ENCODE results near the gene NOC4L.

The NOC4L gene

DNA sequence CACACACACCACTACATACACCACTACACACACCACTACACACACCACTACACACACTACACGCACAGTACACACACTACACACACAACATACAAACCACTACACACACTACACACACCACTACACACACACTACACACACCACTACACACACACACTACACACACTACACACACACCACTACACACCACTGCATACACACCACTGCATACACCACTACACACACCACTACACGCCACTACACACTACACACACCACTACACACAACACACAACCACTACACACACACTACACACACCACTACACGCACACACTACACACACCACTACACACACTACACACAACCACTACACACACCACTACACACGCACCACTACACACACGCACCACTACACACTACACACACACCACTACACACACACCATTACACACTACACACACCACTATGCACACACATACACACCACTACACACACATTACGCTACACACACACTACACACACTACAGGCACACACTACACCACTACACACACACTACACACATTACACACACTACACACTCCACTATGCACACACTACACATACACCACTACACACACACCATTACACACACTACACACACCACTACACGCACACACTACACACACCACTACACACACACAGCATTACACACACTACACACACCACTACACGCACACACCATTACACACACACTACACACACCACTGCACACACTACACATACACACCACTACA lies 12.5 kb downstream of the NOC4L start:
- DNase-seq (ENCODE audit: low spot score) = no peak

DNA sequence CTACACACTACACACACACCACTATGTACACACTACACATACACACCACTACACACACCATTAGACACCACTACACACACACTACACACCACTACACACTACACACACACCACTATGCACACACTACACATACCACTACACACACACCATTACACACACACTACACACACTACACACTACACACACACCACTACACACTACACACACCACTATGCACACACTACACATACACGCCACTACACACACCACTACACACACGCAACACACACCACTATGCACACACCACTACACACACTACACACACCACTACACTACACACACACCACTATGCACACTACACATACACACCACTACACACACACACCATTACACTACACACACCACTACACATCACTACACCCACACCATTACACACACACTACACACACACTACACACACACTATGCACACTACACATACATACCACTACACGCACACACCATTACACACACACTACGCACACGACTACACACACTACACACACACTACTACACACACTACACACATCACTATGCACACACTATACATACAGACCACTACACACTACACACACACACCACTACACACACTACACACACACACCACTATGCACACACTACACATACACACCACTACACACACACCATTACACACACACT lies 13.6 kb downstream of the NOC4L start:
- DNase-seq (ENCODE audit: low spot score) = no peak

DNA sequence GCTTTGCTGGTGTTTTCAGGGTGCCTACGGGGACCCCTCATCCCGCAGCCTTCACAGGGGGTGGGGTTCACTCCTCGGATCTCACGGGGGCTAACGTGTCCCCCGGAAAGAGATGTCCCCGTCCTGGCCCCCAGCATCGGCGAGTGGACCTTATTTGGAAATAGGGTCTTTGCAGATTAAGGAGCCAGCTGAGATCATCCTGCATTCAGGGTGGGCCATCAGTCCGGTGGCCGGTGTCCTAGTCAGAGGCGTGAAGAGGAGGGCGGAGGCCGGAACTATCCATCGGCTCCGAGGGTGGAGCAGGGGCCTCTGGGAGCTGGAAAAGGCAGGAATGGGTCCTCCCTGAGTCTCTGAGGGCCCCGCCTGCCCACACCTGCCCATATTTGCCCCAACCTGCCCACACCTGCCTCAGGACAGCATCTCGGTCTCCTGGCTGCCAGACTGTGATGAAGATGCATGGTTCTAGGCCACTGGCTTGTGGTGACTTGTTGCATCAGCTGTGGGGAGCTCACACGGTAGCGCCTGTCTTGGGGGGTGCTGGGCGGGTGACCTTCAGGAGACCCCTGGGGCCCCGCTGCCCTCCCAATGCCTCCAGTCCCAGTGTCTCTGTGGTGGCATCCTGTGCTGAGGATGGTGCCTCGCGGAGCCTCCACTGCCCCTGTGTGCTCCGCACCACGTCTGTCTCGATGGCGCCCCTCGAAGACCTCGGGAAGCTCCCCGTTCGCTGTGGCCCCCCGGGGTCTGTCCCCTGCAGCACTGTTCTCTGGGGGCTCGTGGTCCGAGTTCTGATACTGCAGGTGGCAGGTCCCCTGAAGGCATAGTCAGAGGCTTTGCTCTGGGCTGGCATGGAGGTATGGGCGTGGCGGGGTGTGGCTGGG lies 14.7 kb downstream of the NOC4L start:
- DNase-seq (ENCODE audit: low spot score) = no peak

DNA sequence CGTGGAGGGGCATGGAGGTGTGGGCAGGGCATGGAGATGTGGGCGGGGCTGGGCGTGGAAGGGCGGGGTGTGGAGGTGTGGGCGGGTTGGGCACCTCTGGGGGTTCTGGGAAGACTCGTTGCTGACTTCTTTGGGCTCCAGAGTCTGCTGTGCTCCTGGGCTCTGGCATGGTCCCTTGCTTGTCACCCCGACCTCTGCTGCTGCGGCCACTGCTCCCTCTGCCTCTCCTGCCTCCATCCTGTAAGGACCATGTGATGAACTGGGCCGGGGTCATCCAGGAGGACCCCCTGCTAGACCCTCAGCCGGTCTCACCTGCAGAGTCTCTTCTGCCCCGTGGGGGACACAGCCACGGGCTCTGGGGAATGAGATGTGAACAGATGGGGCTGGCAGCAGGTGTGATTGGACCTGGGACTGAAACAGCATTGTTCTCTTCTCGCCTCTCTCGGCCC lies 15.3 kb downstream of the NOC4L start:
- no peak for DNase-seq (ENCODE audit: low spot score)

DNA sequence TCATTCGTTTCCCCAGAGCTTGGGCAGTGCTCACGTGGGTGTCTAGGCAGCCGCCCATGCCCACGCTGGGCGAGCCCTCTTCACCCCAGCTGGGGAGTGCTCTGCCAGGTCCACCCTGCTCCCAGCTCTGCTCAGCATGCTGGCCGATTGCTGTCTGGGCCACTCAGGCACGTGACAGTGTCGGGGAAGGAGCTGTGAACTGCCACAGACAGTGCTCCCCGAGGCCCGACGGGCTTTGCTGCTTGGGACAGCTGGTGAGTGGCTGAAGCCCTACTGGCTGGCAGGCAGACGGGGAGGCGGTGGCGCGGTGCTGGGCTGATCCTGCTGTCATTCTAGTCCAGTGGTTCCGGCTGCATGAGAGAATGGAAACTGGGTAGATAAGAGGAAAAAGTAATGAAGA lies 15.8 kb downstream of the NOC4L start:
- DNase-seq (ENCODE audit: low spot score) = no peak

DNA sequence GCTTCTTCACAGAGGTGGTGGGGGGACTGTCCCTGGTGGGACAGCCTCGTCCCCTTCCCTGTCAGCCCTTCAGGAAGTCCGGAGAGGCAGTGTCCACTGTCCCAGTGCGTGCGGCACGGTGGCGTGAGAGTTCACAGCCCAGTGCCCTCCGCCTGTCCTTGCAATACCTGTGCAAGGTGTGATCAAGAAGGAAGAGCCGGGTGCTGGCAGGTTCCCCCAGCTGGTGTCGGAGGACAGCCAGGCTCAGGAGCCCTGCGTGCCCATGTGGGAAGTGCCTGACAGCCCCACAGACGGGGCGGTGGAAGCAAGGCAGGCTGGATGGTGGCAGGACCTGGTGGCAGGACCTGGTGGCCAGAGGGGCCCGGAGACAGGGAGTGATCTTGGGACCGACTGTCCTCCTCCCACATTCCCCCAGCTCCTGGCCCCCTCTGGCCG lies 16.4 kb downstream of the NOC4L start:
- DNase-seq (ENCODE audit: low spot score) = no peak

DNA sequence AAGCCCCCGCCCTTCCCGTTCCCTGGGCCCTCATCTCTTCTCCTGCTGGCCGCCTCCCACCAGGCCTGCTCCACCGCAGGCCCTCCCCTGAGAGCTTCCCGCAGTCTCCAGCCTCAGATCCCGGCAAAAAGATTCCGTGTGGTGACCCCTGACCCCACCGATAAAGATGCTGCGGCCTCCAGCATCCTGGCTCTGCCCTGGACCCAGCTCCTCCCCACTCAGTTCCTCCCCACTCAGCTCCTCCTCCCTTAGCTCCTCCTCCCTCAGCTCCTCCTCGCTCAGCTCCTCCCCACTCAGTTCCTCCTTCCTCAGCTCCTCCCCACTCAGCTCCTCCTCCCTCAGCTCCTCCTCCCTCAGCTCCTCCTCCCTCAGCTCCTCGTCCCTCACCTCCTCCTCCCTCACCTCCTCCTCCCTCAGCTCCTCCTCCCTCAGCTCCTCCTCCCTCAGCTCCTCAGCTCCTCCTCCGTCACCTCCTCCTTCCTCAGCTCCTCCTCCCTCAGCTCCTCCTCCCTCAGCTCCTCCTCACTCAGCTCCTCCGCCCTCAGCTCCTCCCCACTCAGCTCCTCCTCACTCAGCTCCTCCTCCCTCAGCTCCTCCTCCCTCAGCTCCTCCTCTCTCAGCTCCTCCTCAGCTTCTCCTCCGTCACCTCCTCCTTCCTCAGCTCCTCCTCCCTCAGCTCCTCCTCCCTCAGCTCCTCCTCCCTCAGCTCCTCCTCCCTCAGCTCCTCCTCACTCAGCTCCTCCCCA lies 17.0 kb downstream of the NOC4L start:
- DNase-seq (ENCODE audit: low spot score) = no peak

DNA sequence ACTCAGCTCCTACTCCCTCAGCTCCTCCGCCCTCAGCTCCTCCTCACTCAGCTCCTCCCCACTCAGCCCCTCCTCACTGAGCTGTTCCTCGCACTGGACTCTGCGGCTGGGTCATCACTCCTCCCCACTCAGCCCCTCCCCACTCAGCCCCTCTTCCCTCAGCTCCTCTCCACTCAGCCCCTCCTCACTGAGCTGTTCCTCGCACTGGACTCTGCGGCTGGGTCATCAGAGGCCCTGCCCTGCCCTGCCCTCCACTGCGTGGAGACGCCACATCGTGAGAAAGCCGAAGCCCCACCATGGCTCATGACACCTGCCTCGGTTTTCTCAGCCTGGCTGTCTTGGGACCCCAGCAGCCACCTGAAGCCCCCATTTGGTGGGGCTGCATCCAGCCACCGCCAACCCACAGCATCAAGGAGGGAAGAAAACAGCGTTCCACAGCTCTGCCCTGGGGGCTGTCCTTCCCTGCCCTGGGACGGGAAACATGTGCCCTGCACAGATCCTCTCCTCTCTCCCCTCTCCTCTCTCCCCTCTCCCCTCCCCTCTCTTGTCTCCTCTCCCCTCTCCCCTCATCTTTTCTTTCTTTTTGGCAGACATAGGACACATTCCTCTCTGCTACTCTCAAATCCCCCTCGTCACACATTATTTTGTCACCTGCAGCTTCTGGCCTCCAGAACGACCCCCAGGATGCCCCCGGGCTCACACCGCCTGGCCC lies 17.7 kb downstream of the NOC4L start:
- no peak for DNase-seq (ENCODE audit: low spot score)

DNA sequence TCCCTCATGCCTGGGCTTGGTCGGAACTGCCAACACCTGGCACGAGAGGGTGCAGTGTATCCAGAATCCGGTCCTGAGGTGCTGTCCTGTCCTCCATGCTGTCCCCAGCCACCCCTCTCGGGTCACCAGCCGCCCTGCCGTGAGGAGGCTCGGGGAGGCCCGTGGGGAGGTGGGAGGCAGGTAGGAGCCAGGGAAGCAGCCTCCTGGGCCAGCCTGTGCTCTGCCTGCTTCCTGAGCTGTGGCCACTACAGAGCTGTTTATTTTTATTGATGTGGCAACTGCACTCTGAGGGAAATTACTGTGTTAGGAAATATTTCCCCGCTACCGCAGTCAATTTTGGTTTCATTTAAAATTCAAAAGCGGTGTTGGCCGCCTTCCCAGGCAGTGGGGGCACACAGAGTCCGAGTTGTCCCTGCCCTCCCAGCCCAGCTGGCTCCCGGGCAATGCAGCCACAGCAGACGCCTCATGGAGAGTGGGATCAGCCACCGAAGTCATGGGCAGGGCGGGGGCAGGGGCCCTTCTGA lies 18.3 kb downstream of the NOC4L start:
- DNase-seq (ENCODE audit: low spot score) = no peak

DNA sequence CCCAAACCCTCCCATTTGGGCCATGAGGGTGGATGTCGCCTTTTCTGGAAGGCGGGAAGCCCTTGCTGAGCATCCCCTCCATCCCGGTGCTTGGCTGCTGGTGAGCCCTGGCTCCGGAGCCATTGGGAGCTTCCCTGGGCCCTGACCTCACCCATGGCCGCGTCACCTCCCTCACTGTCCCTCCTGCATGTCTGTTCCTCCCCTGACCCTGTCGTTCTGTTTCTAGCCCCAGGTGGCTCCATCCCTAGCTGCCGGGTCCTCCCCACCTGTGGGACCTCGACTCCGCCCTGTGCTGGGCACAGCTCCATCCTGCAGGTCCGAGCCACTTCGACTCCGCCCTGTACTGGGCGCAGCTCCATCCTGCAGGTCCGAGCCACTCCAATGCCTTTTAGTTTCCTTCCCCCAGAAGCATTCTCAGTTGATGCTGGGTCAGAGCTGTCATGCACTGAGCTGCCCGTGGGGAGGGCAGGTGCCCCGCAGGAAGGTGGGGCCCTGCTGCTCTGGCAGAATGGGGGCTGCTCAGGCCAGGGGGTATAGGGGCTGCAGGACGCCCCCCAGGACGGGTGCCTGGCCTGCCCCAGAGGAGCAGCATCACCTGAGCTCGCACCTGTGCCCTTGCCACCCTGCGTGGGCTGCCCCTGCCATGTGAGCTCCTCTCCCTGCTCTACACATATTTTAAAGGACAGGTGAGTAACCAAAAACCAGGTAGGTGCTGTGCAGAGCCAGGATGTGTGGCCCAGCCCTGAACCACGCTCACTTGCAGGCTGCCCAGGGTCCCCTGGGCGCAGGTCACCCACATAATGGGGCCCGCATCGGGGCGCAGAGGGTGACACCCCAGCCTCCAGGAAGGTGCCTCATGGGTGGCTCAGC lies 19.0 kb downstream of the NOC4L start:
- DNase-seq (ENCODE audit: low spot score) = no peak

DNA sequence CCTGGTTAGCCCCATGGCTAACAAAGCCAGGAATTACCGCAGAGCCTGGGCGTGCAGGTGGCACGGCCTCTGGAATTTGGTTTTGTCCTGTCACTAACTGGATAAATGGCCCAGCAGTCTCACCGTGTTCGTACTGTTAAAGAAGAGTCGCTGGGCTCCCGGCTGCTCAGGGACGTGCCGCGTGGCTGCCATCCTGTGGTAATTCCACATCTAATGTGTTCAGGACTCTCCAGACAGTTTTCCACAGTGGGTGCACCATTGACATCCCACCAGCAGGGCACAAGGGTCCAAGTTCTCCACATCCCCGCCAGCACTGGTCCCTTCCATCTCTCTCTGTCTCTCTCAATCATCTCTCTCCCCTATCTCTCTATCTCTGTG lies 19.6 kb downstream of the NOC4L start:
- no peak for DNase-seq (ENCODE audit: low spot score)

DNA sequence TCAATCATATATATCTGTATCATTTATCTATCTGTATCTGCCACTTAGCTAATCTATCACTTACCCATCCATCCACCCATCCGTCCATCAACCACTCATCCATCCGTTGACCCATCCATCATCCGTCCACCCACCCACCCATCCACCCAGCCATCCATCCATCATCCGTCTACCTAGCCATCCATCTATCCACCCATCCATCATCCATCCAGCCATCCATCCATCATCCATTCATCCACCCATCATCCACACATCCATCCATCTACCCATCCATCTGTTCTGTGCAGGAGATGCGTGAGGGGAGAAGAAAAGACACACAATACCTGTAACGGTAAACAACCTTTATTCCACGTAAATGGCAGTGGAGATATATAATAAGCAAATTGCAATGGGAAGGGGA lies 20.2 kb downstream of the NOC4L start:
- DNase-seq (ENCODE audit: low spot score) = no peak

DNA sequence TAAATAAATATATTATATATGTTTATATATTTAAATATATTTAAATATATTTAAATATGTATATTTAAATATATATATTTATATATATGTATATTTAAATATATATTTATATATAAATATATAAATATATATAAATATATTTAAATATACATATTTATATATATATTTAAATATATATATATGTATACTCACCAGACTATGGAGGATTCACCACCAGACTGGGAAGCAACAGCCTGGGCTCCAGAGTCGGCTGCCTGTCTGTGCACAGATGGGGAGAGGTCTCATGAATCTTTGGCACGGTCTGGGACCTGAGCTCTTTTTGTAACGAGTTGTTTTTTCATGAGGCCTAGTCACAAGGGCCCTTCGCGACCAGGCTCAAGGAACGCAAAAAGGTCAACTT lies 21.3 kb downstream of the NOC4L start:
- no peak for DNase-seq (ENCODE audit: low spot score)

DNA sequence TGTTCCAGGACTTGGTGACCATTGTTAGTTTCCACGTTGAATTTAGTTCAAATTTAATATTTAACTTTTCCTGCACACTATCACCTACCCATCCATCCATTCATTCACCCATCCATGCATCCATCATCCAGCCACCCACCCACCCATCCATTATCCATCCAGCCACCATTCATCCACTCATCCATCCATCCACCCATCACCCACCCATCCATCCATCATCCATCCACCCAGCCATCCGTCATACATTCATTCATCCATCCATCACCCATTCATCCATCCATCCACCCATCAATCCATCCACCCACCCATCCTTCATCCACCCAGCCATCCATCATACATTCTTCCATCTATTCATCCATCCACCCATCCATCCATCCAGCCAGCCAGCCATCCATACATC lies 21.8 kb downstream of the NOC4L start:
- no peak for DNase-seq (ENCODE audit: low spot score)

DNA sequence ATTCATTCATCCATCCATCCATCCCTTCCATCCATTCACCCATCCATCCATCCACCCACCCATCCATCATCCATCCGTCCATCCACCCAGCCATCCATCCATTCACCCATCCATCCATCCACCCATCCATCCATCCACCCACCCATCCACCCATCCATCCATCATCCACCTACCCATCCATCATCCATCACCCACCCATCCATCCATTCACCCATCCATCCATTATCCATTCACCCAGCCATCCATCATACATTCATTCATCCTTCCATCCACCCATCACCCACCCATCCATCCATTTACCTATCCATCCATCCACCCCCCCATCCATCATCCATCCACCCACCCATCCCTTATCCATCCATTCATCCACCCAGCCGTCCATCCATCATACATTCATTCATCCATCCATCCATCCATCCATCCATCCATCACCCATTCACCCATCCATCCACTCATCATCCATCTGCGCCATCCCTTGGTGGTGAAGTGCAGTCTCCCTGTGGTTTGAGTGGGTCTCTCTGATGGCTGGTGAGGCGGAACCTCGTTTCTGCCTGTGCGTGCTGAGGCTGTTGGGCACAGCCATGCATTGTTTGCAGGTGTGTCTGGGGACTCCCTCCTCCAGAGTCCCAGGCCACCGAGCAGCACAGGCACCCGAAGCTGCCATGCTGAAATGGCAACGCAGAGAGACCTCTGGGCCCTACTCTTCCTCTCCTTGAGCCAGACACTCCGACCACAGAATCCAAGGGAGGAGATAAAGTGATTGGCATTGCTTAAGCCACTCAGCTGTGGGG lies 22.7 kb downstream of the NOC4L start:
- no peak for DNase-seq (ENCODE audit: low spot score)

DNA sequence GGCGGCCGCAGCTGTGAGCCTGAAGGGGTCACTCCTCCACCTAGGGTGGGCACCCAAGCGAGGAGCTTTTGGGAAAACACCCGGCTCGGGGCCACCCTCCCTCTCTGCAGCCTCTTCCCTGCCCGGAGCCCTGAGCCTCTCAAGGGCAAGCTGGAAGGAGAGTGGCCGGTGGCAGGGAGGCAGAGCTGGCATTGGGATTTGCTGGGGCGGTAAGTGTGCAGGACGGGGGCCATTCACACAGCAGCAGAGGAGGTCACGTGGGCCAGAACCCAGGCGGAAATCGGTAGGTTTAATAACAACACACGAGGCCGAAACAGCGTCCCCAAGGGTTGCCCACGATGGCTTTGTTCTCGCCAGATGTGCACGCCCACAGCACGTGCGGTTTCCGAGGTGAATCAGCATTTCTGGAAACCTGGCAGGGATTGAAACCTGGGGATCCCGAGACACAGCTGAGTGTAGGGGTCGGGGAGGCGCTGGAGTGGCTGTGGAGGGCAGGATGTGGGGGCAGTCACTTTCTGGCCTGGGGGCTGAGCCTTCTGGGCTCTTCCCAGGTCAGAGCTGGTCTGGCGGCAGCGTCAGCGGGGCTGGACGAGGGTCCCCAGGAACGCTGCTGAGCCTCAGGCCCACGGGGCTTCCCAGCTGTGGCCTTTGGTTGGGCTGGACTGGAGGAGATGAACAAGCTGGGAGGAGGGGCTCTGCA lies 23.5 kb downstream of the NOC4L start:
- DNase-seq (ENCODE audit: low spot score) = no peak

DNA sequence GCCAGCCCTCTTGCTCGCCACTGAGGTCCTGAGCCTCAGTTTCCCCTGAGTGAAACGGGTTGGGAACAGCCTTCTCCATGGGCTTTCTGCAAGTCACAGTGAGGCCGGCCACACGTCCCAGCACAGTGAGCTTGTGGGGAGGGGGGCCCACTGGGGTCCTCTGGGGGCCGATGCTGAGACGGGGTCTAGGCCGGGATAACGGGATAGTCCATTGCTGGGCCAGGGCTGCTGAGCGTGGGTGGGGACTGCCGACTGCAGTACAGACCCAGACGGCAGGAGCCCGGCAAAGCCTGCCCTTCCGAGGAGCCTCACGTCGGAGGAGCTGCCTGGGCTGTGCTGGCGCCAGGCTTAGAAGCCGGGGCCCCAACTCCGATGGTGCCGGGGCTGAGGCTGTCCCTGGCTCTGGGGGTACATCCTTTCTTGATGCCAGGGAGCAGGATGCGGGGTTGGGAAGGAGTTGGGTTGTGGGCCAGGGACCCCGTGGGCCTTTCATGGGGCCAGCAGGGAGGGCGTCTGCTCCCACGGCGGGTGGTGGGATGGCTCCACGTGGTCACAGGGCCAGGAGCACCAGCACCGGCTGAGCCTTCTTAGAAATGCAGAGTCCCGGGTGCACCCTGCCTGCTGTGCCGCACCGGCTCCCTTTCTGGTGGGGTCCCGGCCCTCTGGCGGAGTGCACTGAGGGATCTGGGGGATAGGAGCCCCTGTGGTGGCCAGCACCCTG lies 24.2 kb downstream of the NOC4L start:
- DNase-seq (ENCODE audit: low spot score) = no peak

DNA sequence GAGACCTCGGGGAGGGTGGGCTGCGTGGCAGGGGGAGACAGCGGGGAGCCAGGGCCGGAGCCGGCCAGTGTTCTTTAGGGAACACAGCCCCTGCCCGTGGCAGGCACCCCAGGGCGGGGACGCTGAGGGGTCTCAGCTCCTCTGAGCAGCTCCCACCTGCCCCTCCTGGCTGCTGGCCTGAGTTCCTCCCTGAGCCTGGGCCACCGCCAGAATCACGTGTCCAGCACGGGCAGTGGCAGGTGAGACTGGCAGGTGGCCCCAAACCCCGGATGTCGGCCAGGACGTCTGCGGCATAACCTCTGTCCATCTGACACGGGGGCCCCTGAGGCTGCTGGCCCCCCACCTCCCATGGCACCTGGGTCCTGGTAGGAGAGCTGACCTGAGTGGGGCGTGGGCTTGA lies 25.1 kb downstream of the NOC4L start:
- no peak for DNase-seq (ENCODE audit: low spot score)

All from left forelimb (tissue), 1 donor.